ENCODE results near the gene SLC4A7. TPM values are rescaled to one million over a fixed set of nuclear protein-coding genes. Genes with fewer than 3 reads are reported as not detected.
A peak's percentile ranks its signal among the peaks of the same experiment; 100 is the strongest.
"Not testable (repeated sequence)": the region's sequence is repeated elsewhere in the genome, so short reads cannot be mapped to it uniquely, and the experiment has no call there.

The SLC4A7 gene
- polyA plus RNA-seq, 1 donor from 2014 or later: 10.6 TPM

GRCh38 chr3:27345493-27345892 lies 138.7 kb downstream of the SLC4A7 start:
- peaks cover 8% of the 10 kb centered on the region for H3K36me3 Mint-ChIP-seq
- H3K9me3 Mint-ChIP-seq: no peaks in the 10 kb centered on the region
- no peaks in the 10 kb centered on the region for H3K27me3 Mint-ChIP-seq
- no peak overlapping the region for H3K4me3 Mint-ChIP-seq
- H3K27ac Mint-ChIP-seq: no peak overlapping the region
- H3K4me1 Mint-ChIP-seq: peaks cover 6 to 14% (median 10%) of the 10 kb centered on the region in 3 donors

GRCh38 chr3:27345045-27345444 lies 139.1 kb downstream of the SLC4A7 start:
- no peaks in the 10 kb centered on the region for H3K27me3 Mint-ChIP-seq
- H3K4me1 Mint-ChIP-seq: peaks cover 7 to 13% (median 9%) of the 10 kb centered on the region in 3 donors
- H3K36me3 Mint-ChIP-seq: peaks cover 5% of the 10 kb centered on the region
- H3K9me3 Mint-ChIP-seq: no peaks in the 10 kb centered on the region
- no peak overlapping the region for H3K27ac Mint-ChIP-seq
- H3K4me3 Mint-ChIP-seq: no peak overlapping the region

- H3K27ac Mint-ChIP-seq: no peak overlapping the region
- no peaks in the 10 kb centered on the region for H3K9me3 Mint-ChIP-seq
- H3K27me3 Mint-ChIP-seq: no peaks in the 10 kb centered on the region
- peaks cover 6 to 11% (median 6%) of the 10 kb centered on the region in 3 donors for H3K4me1 Mint-ChIP-seq
- no peak overlapping the region for H3K4me3 Mint-ChIP-seq
- H3K36me3 Mint-ChIP-seq: peaks cover 4% of the 10 kb centered on the region
These were observed 140.0 kb downstream of the SLC4A7 start for GRCh38 chr3:27344192-27344591.

GRCh38 chr3:27342267-27342666 lies 141.9 kb downstream of the SLC4A7 start:
- H3K9me3 Mint-ChIP-seq: peaks cover 0 to 4% (median 0%) of the 10 kb centered on the region in 3 donors

GRCh38 chr3:27340534-27340933 lies 143.7 kb downstream of the SLC4A7 start:
- H3K36me3 Mint-ChIP-seq: peaks cover 4% of the 10 kb centered on the region
- peaks cover 3% of the 10 kb centered on the region for H3K27me3 Mint-ChIP-seq
- H3K27ac Mint-ChIP-seq: peak overlapping the region in 1 of 3 donors; percentile 13
- H3K4me1 Mint-ChIP-seq: peaks cover 5 to 11% (median 6%) of the 10 kb centered on the region in 3 donors
- peaks cover 0 to 5% (median 0%) of the 10 kb centered on the region in 3 donors for H3K9me3 Mint-ChIP-seq
- H3K4me3 Mint-ChIP-seq: no peak overlapping the region

More at GRCh38 chr3:27342267-27342666, 141.9 kb downstream of the SLC4A7 start:
- Mint-ChIP-seq H3K4me1 (peaks cover 5 to 11% (median 6%) of the 10 kb centered on the region in 3 donors), H3K36me3 (peaks cover 2% of the 10 kb centered on the region), H3K27ac (no peak overlapping the region), H3K27me3 (peaks cover 3% of the 10 kb centered on the region), H3K4me3 (no peak overlapping the region)

GRCh38 chr3:27335571-27335970 lies 148.6 kb downstream of the SLC4A7 start:
- Mint-ChIP-seq H3K27ac (no peak overlapping the region), H3K36me3 (peaks cover 4% of the 10 kb centered on the region), H3K4me1 (peaks cover 3 to 5% (median 4%) of the 10 kb centered on the region in 3 donors), H3K4me3 (no peak overlapping the region), H3K27me3 (peaks cover 3% of the 10 kb centered on the region), H3K9me3 (peaks cover 0 to 5% (median 0%) of the 10 kb centered on the region in 3 donors)

- Mint-ChIP-seq H3K4me3 (no peak overlapping the region), H3K27ac (no peak overlapping the region), H3K36me3 (peaks cover 4% of the 10 kb centered on the region), H3K27me3 (peaks cover 3% of the 10 kb centered on the region), H3K4me1 (no peaks in the 10 kb centered on the region), H3K9me3 (peaks cover 0 to 5% (median 0%) of the 10 kb centered on the region in 3 donors)
These were observed 150.3 kb downstream of the SLC4A7 start for GRCh38 chr3:27333843-27334242.

GRCh38 chr3:27328982-27329762 lies 155.0 kb downstream of the SLC4A7 start:
- not testable (repeated sequence) for H3K4me1 Mint-ChIP-seq, H3K9me3 Mint-ChIP-seq, H3K27me3 Mint-ChIP-seq, H3K27ac Mint-ChIP-seq, H3K36me3 Mint-ChIP-seq, H3K4me3 Mint-ChIP-seq

GRCh38 chr3:27326629-27327545 lies 157.3 kb downstream of the SLC4A7 start:
- peaks cover under 1% of the 10 kb centered on the region for H3K27me3 Mint-ChIP-seq
- H3K36me3 Mint-ChIP-seq: no peaks in the 10 kb centered on the region
- H3K27ac Mint-ChIP-seq: no peak overlapping the region
- H3K4me1 Mint-ChIP-seq: no peaks in the 10 kb centered on the region
- no peak overlapping the region for H3K4me3 Mint-ChIP-seq
- peaks cover 0 to 4% (median 2%) of the 10 kb centered on the region in 3 donors for H3K9me3 Mint-ChIP-seq

- Mint-ChIP-seq H3K36me3 (no peaks in the 10 kb centered on the region), H3K27me3 (peaks cover 1% of the 10 kb centered on the region), H3K4me1 (no peaks in the 10 kb centered on the region), H3K4me3 (no peak overlapping the region), H3K27ac (no peak overlapping the region), H3K9me3 (peaks cover 0 to 4% (median 2%) of the 10 kb centered on the region in 3 donors)
These were observed 158.0 kb downstream of the SLC4A7 start for GRCh38 chr3:27326202-27326601.

GRCh38 chr3:27325419-27325818 lies 158.8 kb downstream of the SLC4A7 start:
- H3K4me3 Mint-ChIP-seq: no peak overlapping the region
- no peaks in the 10 kb centered on the region for H3K4me1 Mint-ChIP-seq
- peak overlapping the region in 1 of 3 donors; percentile 7 for H3K27ac Mint-ChIP-seq
- peaks cover 0 to 4% (median 2%) of the 10 kb centered on the region in 3 donors for H3K9me3 Mint-ChIP-seq
- no peaks in the 10 kb centered on the region for H3K36me3 Mint-ChIP-seq
- H3K27me3 Mint-ChIP-seq: peaks cover 1% of the 10 kb centered on the region

- no peak overlapping the region for H3K4me3 Mint-ChIP-seq
- no peaks in the 10 kb centered on the region for H3K4me1 Mint-ChIP-seq
- H3K27me3 Mint-ChIP-seq: peaks cover 1% of the 10 kb centered on the region
- H3K36me3 Mint-ChIP-seq: peaks cover under 1% of the 10 kb centered on the region
- H3K9me3 Mint-ChIP-seq: peaks cover 0 to 4% (median 2%) of the 10 kb centered on the region in 3 donors
- H3K27ac Mint-ChIP-seq: no peak overlapping the region
These were observed 159.5 kb downstream of the SLC4A7 start for GRCh38 chr3:27324686-27325085.

GRCh38 chr3:27323087-27323570 lies 161.1 kb downstream of the SLC4A7 start:
- Mint-ChIP-seq H3K4me1 (no peaks in the 10 kb centered on the region), H3K9me3 (peaks cover 0 to under 1% (median 0%) of the 10 kb centered on the region in 3 donors), H3K27me3 (peaks cover 1% of the 10 kb centered on the region), H3K4me3 (no peak overlapping the region), H3K36me3 (peaks cover 4% of the 10 kb centered on the region), H3K27ac (no peak overlapping the region)

Measured in IgD-negative memory B cell (primary cell).